OCI-LY3 (cell line): ENCODE data around the gene GPR155.

Source experiments
- CTCF ChIP-seq: fragments of 200-600, 300-600 bp; sonication (generic); IDR thresholded peaks from 2 replicates; pipeline ENCODE4 v1.5.1; 2014; ENCODE audit warnings: antibody characterized with exemption, low read length, low read depth
- EZH2phosphoT487 ChIP-seq: fragments of 200-600 bp; shearing (Covaris generic); IDR thresholded peaks from 2 replicates; pipeline ENCODE4 v1.6.1; 2018; ENCODE audit warnings: antibody characterized with exemption, mixed run types, low read depth

- TF ChIP-seq CTCF (no peak), EZH2phosphoT487 (no peak)
Measured at GRCh38 chr2:174403628-174404027, 83.2 kb downstream of the GPR155 start.
